Esophagus squamous epithelium (tissue), 4 donors: ENCODE results near the gene RC3H2.

Source experiments
- POLR2A ChIP-seq, 4 donors: fragments of 450-650 bp; IDR thresholded peaks; one replicate each; pipeline ENCODE4 v1.6.1; 2017; ENCODE audit warnings: antibody characterized with exemption in 4 of 4, mild to moderate bottlenecking in 4 of 4, moderate library complexity in 3 of 4
- TF ChIP-seq, protein P1 (sequence below), 6 experiments: fragments of 450-650 bp in 4 of 6; fragments of 200-600 bp in 2 of 6; sonication (generic) in 2 of 6; IDR thresholded peaks; one replicate each; pipeline ENCODE4 v1.5.1; 2016 to 2019; ENCODE audit warnings: antibody characterized with exemption in 6 of 6, mild to moderate bottlenecking in 4 of 6, moderate library complexity in 4 of 6

DNA sequence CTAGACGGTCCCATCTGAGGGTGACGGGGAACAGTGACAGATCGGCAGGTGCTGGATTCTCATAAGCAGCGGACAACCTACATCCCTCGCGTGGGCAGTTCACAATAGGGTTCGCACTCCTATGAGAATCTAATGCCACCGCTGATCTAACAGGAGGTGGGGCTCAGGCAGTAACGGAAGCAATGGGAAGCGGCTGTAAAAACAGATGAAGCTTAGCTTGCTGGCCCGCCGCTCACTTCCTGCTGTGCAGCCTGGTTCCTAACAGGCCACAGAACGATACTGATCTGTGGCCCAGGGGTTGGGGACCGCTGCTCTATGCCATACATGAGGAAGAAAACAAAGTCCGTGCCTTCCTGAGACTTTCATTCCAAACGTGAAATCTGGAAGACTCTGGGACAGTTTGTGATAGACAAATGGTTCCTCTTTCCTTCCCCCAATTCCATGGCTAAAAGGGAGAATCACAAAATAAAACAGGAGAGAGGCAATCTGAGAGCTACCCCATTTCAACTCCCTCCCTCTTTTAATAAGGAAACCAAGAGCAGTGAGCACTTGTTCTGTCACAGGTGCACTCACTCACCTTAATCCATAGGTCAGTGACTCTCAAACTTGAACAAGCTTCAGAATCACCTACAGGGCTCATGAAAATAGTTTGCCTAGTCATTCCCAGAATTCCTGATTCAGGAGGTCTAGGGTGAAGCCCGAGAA is 88.8 kb downstream of the RC3H2 start:
- TF ChIP-seq, protein P1, sequence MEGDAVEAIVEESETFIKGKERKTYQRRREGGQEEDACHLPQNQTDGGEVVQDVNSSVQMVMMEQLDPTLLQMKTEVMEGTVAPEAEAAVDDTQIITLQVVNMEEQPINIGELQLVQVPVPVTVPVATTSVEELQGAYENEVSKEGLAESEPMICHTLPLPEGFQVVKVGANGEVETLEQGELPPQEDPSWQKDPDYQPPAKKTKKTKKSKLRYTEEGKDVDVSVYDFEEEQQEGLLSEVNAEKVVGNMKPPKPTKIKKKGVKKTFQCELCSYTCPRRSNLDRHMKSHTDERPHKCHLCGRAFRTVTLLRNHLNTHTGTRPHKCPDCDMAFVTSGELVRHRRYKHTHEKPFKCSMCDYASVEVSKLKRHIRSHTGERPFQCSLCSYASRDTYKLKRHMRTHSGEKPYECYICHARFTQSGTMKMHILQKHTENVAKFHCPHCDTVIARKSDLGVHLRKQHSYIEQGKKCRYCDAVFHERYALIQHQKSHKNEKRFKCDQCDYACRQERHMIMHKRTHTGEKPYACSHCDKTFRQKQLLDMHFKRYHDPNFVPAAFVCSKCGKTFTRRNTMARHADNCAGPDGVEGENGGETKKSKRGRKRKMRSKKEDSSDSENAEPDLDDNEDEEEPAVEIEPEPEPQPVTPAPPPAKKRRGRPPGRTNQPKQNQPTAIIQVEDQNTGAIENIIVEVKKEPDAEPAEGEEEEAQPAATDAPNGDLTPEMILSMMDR (IDR thresholded peaks at IDR 0.05): no peak
- TF ChIP-seq POLR2A (IDR thresholded peaks at IDR 0.05): no peak
